ENCODE measurements around the gene CDK8.
"Not testable (repeated sequence)": the region's sequence is repeated elsewhere in the genome, so short reads cannot be mapped to it uniquely, and the experiment has no call there.

CDK8 gene

DNA sequence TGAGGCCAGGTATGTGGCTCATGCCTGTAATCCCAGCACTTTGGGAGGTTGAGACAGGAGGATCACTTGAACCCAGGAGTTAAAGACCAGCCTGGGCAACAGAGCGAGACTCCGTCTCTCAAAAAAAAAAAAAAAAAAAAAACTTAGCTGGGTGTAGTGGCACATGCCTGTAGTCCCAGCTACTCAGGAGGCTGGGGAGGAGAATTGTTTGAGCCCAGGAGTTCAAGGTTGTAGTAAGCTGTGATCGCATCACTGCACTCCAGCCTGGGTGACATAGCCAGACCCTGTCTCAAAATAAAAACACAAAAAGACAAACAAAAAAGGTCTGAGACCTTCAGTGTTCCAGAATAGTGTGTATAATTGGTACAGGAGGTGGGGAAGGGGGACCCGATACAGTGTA is 1.9 kb upstream of the CDK8 start:
- in situ Hi-C loops (cut with MboI; ENCODE audit: low sequenced_read_pairs): not testable (repeated sequence)

DNA sequence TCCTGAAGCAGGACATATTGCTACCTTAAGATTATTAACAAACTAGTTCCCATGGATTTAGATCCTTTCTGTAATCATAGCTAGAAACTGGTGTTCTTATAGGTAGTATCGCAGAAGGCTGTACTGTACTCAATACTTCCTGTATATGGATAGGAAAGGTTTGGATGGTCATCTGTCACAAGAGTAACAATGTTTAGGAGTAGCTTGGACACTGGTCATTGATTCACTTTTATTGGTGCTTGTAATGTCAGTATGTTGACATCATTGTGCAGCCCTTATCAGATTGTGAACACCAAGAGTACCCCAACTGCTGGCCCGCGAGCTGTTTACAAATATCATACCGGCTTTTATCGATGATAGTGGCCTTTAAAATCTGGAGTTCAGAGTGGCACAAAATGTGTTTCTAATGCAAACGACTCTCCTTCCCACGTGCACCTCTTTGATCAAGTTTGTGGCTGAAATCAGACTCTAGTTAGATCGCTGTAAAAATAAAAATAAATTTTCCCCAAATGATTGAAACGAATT is 605 bp upstream of the CDK8 start:
- in situ Hi-C loops (cut with MboI; ENCODE audit: low sequenced_read_pairs): no loop called here

DNA sequence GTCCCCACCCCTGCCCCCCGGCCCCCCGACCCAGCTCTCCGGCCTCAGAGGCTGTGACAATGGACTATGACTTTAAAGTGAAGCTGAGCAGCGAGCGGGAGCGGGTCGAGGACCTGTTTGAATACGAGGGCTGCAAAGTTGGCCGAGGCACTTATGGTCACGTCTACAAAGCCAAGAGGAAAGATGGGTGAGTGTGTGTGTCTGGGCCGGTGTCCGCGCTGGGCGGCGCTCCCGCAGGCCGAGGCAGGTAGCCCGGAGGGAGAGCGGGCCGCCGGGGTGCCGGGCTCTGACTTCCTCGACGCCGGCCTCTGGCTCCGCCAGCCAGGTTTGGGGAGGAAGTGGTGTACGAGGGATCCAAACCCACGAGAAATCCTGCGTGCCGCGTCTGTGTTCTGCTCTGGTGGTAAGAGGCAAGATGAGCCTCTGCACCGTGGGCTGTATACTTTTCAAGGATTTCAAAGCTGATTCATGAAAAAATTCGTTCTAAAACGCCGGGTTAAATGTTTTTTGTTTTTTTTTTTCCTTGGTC is 718 bp downstream of the CDK8 start:
- in situ Hi-C loops (cut with MboI; ENCODE audit: low sequenced_read_pairs): no loop called here

DNA sequence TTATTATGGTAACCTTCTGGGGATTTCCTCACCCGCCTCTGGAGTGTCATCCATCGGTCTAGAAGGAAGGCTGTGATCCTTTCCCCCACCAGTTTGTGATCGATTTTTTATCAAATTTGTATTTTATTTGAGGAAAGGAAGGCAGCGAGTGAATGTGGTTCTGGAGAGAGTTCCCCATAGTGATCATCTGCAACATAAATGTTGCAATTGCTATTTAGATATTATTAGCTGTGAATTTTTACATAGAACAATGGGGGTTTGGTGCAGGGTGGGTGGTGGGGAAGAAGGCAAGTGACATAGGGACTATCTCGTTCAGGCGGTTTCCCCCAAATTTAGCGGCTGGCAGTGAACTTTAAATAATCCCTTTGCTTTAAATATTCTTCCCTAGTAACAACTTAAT is 1.2 kb downstream of the CDK8 start:
- in situ Hi-C loops (cut with MboI; ENCODE audit: low sequenced_read_pairs): no loop called here

DNA sequence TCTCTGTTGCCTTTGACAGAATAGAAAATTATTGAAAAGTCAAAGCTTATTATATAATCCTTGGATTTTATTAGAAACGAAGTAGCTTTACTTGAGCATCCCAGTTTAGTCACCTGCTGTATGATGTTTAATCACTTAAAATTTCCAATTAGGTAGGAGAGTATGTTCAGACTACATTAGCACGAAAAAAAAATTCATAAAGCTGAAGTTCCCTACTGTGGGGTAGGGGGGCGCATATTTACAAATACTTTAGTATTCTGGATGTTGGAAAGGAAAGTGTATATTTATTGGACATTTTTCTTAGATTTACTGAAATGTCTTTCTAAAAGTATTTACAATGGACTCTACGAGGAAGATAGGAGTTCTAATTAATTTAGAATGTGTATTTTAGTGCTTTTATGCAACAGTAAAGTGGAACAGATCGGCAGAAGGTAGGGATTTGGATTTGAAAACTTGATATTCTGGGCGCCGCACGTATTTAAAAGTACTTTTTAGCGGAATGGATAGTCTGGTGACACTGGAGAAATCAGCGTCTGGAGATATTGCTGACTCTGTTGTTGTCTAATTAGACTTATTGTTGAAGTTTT is 1.9 kb downstream of the CDK8 start:
- in situ Hi-C loops (cut with MboI; ENCODE audit: low sequenced_read_pairs): no loop called here

DNA sequence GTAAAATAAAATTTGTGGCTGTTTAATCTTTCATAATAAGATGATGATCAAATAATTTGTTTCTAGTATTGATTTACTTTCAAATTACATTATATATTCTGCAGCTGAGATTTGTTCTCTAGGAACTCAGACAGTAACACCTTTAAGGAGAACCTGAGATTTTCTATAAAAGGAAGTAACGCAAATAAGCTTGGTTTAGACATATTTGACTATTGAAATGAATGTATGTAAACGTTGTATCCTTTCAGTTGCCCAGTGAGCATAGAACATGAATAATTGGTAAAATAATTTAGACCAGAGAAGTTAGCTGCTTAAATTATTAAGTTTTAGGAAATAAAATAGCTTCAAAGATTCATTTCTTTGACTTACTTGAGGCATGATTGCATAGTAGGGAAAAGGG is 3.1 kb downstream of the CDK8 start:
- in situ Hi-C loops (cut with MboI; ENCODE audit: low sequenced_read_pairs): no loop called here

DNA sequence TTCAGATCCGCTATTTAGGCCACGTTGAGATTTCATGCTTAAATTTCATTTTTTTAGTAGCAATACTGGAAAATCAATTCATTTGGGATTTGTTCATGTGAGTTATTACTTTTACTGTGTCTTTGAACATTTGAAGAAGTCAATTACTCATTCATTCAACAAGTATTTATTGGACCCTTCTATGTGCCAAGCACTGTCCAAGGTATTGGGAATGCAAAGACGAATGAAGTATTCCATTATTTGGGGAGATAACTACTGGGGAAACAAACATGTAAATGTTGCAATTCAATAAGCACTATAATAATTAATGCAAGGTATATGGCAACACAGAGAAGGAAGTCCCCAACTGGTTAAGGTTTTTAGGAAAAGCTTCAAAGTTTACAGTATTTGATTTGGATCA is 5.7 kb downstream of the CDK8 start:
- in situ Hi-C loops (cut with MboI; ENCODE audit: low sequenced_read_pairs): no loop called here

DNA sequence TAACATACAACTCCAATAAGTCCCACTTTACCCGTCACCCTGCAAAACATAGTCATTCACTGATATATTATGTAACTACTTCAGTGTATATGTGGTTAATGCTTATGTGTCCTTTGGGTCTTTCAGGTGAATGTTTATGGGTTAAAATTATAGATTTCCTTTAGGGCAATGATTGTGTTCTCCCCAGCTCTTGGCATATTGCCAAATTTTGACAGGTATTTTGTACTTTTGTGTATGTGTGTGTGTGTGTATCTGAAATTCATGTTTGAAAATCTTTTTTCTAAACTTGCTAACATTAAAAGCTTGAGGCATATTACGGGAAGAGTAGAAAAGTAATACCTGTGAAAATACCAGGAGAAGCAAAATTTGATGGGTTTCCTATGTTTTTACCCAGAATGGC is 8.2 kb downstream of the CDK8 start:
- in situ Hi-C loops (cut with MboI; ENCODE audit: low sequenced_read_pairs): no loop called here

DNA sequence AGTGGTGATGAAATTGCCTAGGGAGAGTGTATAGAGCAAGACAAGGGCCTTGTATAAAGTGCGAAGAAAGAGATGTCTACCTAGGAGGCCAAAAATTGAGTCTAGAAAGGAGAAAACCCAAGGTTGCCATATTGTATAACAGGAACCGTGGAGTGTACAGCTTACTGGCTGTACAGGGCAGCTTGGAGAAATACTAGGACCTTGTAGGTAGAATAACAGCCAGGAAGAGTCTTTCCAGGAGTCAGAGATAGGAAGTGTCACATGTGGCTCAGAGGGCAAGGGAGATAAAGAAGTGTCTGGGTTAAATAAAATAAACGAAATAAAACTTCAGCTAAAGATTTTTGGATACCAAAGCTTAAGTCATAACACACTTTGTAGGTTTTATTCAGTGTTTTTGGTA is 12.4 kb downstream of the CDK8 start:
- in situ Hi-C loops (cut with MboI; ENCODE audit: low sequenced_read_pairs): no loop called here

DNA sequence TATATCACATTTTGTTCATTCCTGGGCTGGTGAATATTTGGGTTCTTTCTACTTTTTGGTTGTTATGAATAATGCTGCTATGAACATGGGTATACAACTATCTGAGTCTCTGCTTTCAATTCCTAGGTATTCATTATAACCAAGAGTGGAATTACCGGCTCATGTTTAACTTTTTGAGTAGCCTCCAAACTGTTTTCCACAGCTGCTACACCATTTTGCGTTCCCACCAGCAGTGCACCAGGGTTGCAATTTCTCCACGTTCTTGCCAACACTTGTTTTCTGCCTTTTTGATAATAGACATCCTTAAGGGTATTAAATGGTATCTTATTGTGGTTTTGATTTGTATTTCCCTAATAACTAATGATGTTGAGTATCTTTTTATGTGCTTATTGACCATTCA is 16.8 kb downstream of the CDK8 start:
- in situ Hi-C loops (cut with MboI; ENCODE audit: low sequenced_read_pairs): no loop called here

DNA sequence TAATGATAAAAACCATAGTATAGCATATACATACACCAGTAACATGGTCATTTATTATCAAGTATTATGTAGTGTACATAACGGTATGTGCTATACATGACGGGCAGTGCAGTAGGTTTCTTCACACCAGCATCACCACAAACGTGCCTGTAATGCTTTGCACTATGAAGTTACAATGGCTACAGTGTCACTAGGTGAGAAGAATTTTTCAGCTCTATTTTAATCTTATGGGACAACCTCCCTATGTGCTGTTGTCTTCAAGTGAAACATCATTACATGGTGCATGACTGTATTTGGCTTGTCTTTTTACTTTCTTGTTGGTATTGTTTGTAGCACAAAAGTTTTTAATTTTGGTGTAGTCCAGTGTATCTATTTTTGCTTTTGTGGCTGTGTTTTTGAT is 18.7 kb downstream of the CDK8 start:
- in situ Hi-C loops (cut with MboI; ENCODE audit: low sequenced_read_pairs): no loop called here

DNA sequence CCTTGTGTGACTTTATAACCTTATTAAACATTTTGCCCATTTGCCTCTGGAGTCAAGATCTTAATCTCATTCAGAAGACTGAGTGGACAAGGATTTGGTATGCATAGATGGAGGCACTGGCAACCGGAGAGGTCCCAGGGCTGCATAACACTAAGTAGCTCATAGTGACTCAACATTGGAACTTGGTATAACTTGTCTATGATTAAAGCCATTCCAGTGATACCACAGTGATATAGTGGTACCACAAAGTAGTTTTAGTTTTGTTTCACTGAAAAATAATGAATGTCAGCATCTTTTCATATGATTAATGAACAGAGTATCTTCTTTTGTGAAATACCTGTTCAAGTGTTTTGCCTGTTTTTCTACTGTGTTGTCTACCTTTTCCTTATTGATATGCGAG is 26.4 kb downstream of the CDK8 start:
- in situ Hi-C loops (cut with MboI; ENCODE audit: low sequenced_read_pairs): no loop called here

DNA sequence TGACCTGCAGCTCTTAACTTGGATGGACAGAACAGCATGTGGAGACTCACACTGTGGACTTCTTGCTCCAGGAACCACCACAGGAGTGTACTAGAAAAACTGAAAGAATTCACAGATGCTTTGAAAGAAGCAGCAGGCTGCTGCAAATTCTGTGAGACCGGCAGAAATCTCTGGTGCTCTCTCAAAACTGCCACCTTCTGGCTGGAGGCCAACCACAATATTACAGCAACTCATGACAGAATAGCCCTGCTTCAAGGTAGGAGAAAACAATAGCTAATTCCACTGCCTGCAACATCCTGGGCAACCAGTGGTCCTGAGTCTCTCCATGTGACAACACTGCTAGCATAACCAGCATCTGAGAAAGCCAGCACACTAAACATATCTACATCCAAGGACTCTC is 26.9 kb downstream of the CDK8 start:
- in situ Hi-C loops (cut with MboI; ENCODE audit: low sequenced_read_pairs): no loop called here

DNA sequence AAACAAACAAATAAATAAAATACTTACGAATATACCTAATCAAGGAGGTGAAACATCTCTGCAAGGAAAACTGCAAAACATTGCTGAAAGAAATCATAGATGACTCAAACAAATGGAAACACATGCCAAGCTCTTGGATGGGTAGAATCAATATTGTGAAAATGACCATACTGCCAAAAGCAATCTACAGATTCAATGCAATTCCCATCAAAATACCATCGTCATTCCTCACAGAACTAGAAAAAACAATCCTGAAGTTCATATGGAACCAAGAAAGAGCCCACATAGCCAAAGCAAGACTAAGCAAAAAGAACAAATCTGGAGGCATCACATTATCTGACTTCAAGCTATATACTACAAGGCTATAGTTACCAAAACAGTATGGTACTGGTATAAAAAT is 32.0 kb downstream of the CDK8 start:
- in situ Hi-C loops (cut with MboI; ENCODE audit: low sequenced_read_pairs): not testable (repeated sequence)

DNA sequence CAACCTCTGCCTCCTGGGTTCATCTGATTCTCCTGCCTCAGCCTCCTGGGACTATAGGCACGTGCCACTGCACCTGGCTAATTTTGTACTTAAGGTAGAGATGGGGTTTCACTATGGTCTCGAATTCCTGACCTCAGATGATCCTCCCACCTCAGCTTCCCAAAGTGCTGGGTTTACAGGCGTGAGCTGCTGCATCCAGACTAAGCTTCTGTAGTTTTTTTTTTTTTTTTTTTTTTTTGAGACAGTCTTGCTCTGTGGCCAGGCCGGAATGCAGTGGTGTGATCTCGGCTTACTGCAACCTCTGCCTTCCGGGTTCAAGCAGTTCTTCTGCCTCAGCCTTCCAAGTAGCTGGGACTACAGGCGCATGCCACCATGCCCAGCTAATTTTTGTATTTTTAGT is 34.9 kb downstream of the CDK8 start:
- in situ Hi-C loops (cut with MboI; ENCODE audit: low sequenced_read_pairs): not testable (repeated sequence)

DNA sequence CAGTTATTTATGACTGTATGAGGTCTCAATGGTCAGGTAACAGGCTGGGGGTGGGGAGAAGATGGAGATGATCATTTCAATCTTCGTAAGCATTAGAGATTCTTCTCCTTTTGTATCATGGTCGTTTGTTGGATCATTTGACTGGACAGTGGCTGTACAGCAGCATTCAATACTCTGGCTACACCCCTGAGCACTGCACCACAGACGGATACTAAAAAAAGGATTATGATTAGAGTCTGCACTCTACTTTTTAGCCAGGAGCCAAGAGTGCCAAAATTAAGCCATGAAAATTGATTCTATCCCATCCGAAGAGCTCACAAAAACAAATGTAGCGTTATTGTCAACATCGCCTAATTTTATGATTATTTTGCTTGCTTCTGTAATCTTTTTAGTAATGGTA is 41.9 kb downstream of the CDK8 start:
- in situ Hi-C loops (cut with MboI; ENCODE audit: low sequenced_read_pairs): no loop called here

DNA sequence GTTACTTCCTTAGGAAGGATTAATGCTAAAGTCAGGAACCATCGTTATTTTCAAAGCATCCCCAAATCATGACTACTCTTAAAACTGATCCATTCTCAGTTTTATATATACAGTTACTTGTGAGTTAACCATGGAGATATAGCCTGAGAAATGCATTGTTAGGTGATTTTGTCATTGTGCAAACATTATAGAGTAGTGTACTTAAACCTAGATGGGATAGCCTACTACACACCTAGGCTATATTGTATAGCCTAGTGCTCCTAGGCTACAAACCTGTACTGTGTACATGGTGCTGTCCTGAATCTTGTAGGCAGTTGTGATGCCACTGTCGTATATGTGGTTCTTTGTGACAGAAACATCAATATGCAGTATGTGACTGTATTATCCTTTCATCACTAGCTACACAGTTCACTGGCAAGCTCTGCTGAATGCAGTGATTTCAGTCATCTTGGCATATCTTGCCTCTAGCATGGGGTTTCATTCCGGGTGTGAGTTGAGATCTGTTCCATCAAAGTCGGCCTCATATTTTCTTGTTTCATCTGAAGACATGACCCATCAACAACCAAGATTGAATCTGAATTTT is 45.3 kb downstream of the CDK8 start:
- in situ Hi-C loops (cut with MboI; ENCODE audit: low sequenced_read_pairs): no loop called here

DNA sequence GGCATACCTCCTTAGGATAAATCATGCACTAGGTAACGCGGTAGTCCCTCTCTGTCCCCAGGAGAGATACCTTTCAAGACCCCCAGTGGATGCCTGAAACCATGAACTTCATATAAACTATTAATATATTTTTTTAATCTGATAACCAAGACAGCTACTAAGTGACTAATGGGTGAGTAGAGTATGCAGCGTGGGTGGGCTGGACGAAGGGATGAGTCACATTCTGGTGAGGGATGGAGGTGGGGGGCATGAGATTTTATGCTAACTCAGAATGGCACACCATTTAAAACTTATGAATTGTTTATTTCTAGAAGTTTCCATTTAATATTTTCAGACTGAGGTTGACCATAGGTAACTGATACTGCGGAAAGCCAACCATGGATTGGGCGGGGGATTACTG is 46.2 kb downstream of the CDK8 start:
- in situ Hi-C loops (cut with MboI; ENCODE audit: low sequenced_read_pairs): no loop called here

DNA sequence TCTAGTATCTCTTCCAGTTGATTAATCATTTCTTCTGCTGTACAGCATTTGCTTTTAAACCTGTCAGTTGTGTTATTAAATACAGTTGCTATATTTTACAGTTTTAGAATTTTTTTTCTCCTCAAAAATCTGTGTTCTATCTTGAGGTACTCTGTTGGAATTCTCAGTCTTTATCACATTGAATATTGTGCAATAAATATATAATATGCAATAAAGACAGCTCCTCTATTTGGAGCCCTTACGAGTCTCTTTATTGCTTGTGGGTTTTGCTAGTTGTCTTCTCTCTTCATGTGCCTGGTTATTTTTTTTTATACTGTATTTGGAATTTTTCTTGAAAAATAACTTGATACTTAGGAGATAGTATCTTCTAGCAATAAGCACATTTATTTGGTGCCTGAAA is 51.7 kb downstream of the CDK8 start:
- in situ Hi-C loops (cut with MboI; ENCODE audit: low sequenced_read_pairs): no loop called here

DNA sequence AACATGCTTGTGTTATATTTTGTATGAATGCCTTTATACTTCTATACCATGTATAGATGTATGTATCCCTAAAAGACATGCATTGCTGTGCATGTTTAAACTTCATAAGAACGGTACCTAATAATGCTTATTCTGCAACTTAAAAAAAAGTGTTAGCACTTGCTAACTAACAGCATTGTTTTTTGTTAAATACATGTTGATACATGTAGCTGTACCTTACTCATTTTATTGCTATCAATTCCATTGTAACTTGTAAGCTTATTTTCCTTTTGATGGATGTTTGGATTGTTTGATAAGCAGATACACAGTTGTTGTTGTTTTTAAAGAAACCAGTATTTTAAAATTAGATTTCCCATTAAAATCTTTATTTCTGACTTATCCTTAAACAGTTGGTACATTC is 53.8 kb downstream of the CDK8 start:
- in situ Hi-C loops (cut with MboI; ENCODE audit: low sequenced_read_pairs): no loop called here

DNA sequence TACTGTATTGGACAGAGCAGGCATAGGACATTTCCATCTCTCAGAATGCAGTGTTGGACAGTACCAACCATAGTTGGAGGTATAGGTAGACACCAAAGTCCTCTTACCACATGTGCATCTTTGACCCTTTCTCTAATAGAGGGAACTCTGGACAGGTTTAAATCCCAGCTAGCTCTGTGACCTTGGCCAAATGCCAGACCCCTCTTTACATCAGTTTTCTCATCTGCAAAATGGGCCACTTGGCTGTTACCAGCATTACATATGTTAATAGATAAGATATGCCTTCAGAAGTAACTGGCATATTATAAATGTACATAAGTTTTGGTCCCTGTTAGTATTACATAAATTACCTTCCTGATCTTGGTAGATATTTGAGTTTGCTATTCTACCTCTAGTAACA is 54.3 kb downstream of the CDK8 start:
- in situ Hi-C loops (cut with MboI; ENCODE audit: low sequenced_read_pairs): no loop called here

DNA sequence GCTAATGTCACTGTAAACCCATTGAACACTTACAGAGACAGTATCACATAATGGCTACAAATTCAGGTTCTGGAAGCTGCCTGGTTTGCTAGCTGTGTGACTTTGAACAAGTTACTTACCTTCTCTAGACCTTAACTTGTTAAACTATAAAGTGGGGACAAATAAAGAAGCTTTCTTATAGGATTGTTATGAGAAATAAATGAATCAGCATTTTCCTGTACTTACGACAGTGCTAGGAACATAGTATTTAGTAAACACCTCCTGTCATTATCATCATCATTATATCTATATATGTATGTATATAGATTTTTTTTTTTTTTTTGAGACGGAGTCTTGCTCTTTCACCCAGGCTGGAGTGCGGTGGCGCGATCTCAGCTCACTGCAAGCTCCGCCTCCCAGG is 54.9 kb downstream of the CDK8 start:
- in situ Hi-C loops (cut with MboI; ENCODE audit: low sequenced_read_pairs): no loop called here

DNA sequence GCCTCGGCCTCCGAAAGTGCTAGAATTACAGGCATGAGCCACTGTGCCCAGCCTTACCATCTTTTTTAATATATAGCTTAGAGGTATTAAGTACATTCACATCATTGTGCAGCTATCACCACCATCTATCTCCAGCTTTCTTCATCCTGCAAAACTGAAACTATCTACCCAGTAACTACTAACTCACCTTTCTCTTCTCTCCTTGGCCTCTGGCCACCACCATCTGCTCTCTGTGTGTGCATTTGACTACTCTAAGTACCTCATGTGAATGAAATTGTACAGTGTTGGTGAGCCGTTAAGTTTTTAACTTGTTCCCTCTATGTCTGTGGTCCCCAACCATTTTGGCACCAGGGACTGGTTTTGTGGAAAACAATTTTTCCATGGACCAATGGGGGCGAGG is 56.1 kb downstream of the CDK8 start:
- in situ Hi-C loops (cut with MboI; ENCODE audit: low sequenced_read_pairs): no loop called here
